RWPE2 (cell line): ENCODE measurements around the gene HSD17B11.

ENCODE experiments used
- ATAC-seq: fragments of 200-7000 bp; cut with Tn5 transposase; 3 replicates; pipeline ENCODE4 v1.9.1; 2021; ENCODE audit warnings: low read depth
- DNase-seq: peaks from one replicate; pipeline ENCODE4 v3.0.0-alpha.2; 2020; ENCODE audit warnings: low spot score
- H3K27ac ChIP-seq: fragments of 450-650 bp; 2 replicates; pipeline ENCODE4 v1.5.1; 2017; ENCODE audit warnings: mild to moderate bottlenecking; ENCODE audit not compliant: poor library complexity, severe bottlenecking
- H3K27me3 ChIP-seq: fragments of 250-450 bp; sonication (Bioruptor Pico); 2 replicates; pipeline ENCODE4 v1.5.1; 2021; ENCODE audit warnings: mild to moderate bottlenecking, moderate library complexity; ENCODE audit not compliant: insufficient read depth, poor library complexity, severe bottlenecking
- H3K36me3 ChIP-seq: fragments of 250-450 bp; sonication (Bioruptor Pico); 2 replicates; pipeline ENCODE4 v1.5.1; 2020; ENCODE audit warnings: low read depth, mild to moderate bottlenecking, moderate library complexity
- H3K4me1 ChIP-seq: fragments of 250-450 bp; sonication (Bioruptor Pico); 2 replicates; pipeline ENCODE4 v1.5.1; 2021; ENCODE audit warnings: mild to moderate bottlenecking, moderate library complexity; ENCODE audit not compliant: insufficient read depth, poor library complexity, severe bottlenecking
- H3K4me3 ChIP-seq: fragments of 250-450 bp; sonication (Bioruptor Pico); 2 replicates; pipeline ENCODE4 v1.5.1; 2021; ENCODE audit warnings: mild to moderate bottlenecking, moderate library complexity; ENCODE audit not compliant: severe bottlenecking
- H3K9me3 ChIP-seq: fragments of 250-450 bp; sonication (Bioruptor Pico); 2 replicates; pipeline ENCODE4 v1.5.1; 2021; ENCODE audit warnings: mild to moderate bottlenecking, moderate library complexity; ENCODE audit not compliant: severe bottlenecking
- TF ChIP-seq, protein P1 (sequence below): fragments of 450-650 bp; IDR thresholded peaks from one replicate; pipeline ENCODE4 v1.5.1; 2017; ENCODE audit warnings: mild to moderate bottlenecking, moderate library complexity; ENCODE audit not compliant: poor library complexity, severe bottlenecking

The HSD17B11 gene, protein sequence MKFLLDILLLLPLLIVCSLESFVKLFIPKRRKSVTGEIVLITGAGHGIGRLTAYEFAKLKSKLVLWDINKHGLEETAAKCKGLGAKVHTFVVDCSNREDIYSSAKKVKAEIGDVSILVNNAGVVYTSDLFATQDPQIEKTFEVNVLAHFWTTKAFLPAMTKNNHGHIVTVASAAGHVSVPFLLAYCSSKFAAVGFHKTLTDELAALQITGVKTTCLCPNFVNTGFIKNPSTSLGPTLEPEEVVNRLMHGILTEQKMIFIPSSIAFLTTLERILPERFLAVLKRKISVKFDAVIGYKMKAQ

DNA sequence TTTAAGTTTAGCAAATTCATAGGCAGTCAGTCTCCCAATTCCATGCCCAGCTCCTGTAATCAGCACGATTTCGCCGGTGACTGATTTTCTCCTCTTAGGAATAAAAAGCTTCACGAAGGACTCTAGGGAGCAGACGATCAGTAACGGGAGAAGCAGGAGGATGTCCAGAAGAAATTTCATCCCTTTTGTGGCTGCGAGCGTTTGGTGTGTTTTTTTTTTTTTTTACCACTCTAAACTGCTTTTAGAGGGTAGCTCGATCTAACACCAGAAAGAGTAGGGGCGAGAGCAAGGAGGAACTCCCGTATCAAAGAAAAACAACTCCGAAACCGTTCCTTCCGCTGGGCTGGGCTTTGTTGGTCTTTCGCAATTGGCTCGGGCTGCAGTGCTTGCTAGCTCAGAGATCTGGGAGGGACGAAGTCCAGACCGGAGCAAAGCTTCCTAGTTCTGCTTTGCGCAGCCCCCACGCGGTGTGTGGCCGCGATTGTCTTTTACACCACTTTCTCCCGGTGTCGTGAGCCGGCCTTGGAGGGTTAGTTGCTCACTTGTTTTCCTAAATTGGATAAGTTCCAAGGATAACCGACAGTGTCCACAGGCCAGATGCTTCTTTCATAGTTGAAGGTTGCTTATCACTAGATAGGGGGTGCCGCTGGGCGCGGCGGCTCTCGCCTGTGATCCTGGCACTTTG lies at the start of gene HSD17B11:
Gene HSD17B11 (minus strand): TSS at position 298 of the 685 bp plus-strand sequence. CDS start 118 bp downstream, at position 180.
- Histone ChIP-seq H3K4me3 (peak within 1 kb of the TSS; percentile 43), H3K9me3 (no peaks in the 10 kb centered on the region), H3K27ac (no peak within 1 kb of the TSS), H3K4me1 (peaks cover 6% of the 10 kb centered on the region), H3K27me3 (no peaks in the 10 kb centered on the region), H3K36me3 (no peaks in the 10 kb centered on the region)
- TF ChIP-seq, protein P1, sequence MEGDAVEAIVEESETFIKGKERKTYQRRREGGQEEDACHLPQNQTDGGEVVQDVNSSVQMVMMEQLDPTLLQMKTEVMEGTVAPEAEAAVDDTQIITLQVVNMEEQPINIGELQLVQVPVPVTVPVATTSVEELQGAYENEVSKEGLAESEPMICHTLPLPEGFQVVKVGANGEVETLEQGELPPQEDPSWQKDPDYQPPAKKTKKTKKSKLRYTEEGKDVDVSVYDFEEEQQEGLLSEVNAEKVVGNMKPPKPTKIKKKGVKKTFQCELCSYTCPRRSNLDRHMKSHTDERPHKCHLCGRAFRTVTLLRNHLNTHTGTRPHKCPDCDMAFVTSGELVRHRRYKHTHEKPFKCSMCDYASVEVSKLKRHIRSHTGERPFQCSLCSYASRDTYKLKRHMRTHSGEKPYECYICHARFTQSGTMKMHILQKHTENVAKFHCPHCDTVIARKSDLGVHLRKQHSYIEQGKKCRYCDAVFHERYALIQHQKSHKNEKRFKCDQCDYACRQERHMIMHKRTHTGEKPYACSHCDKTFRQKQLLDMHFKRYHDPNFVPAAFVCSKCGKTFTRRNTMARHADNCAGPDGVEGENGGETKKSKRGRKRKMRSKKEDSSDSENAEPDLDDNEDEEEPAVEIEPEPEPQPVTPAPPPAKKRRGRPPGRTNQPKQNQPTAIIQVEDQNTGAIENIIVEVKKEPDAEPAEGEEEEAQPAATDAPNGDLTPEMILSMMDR, result peak; percentile 8
- DNase-seq (peak; percentile 70), ATAC-seq (peak; percentile 98)

DNA sequence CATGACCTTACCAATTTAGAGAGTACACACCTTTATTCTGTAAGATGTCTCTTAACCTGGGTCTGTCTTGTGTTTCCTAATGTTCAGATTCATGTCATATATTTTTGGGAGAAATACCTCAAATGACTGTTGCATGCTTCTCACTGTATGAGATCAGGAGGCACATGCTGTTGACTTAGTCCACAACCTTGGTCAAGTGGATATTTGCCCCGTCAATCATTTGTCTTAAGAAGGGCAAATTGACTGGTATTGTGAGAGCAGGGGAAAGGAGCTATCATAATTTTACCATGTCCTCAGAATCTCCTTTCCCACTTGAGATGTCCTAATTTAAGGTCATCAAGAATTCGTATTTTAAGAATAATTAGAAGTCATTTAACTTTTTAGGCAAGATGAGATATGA lies 42.4 kb upstream of the HSD17B11 start:
- H3K4me3 ChIP-seq, result no peak overlapping the region
- no peak overlapping the region for H3K27ac ChIP-seq
- no peak for ATAC-seq
- no peak for DNase-seq
- H3K36me3 ChIP-seq, result peaks cover 11% of the 10 kb centered on the region
- TF ChIP-seq, protein P1, result no peak
- no peaks in the 10 kb centered on the region for H3K9me3 ChIP-seq
- H3K27me3 ChIP-seq, result no peaks in the 10 kb centered on the region
- H3K4me1 ChIP-seq, result no peaks in the 10 kb centered on the region

DNA sequence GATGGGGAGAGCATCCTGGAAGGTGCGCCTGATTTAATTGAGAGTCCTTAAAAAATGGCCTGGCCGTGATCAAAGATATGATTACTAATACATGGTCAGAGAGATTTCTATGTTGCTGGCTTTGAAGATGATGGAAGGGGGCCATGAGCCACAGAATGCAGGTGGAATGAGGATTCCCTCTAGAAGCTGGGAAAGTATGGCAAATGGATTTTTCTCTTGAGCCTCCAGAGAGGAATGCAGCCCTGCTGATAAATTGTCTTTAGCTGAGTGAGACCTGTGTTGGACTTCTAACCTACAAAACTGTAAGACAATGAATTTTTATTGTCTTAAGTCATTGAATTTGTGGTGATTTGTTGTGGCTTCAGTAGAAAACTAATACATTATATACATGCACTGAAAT lies 39.0 kb upstream of the HSD17B11 start:
- Histone ChIP-seq H3K4me3 (no peak overlapping the region), H3K27me3 (no peaks in the 10 kb centered on the region), H3K4me1 (peaks cover 7% of the 10 kb centered on the region), H3K9me3 (no peaks in the 10 kb centered on the region), H3K27ac (no peak overlapping the region), H3K36me3 (peaks cover 7% of the 10 kb centered on the region; the same call in 1 of the 2 replicates)
- DNase-seq (no peak), ATAC-seq (no peak)
- TF ChIP-seq, protein P1, result no peak

DNA sequence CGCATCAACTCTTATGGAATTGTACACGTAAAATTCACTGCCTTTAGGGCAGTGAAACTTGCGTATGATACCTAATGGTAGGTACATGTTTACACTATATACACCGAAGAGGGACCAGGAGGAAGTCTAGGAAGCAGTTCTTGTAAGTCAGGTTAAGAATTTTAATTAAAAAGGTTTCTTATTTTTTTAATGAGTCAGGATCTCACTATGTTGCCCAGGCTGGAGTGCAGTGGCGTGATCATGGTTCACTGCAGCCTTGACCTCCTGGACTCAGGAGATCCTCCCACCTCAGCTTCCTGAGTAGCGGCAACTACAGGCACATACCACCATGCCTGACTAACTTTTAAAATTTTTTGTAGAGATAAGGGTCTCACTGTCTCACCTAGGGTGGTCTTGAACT lies 38.0 kb upstream of the HSD17B11 start:
- Histone ChIP-seq H3K36me3 (peaks cover 7% of the 10 kb centered on the region; the same call in 1 of the 2 replicates), H3K4me3 (no peak overlapping the region), H3K9me3 (no peaks in the 10 kb centered on the region), H3K27me3 (no peaks in the 10 kb centered on the region), H3K4me1 (peaks cover 12% of the 10 kb centered on the region), H3K27ac (no peak overlapping the region)
- TF ChIP-seq, protein P1, result no peak
- no peak for ATAC-seq
- no peak for DNase-seq

DNA sequence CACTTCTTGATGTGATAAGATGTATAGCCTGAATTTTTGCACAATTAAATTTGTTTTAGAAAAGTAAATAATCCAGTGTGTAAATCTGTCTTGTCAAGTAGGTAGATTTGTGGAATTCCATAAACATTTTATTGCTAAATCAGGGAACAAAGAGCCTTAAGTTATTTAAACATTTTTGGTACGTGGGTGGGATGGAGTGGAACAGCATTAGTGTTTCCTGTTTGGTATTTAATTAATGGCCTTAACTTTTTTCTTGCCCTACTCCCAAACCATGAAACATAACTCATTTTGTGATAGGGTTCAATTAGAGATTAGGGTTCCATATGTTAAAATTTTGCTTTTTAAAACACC lies 36.5 kb upstream of the HSD17B11 start:
- ATAC-seq (no peak), DNase-seq (no peak)
- TF ChIP-seq, protein P1, result no peak
- H3K36me3 ChIP-seq, result peaks cover 7% of the 10 kb centered on the region; the same call in 1 of the 2 replicates
- H3K4me1 ChIP-seq, result peaks cover 22% of the 10 kb centered on the region
- no peak overlapping the region for H3K27ac ChIP-seq
- H3K9me3 ChIP-seq, result no peaks in the 10 kb centered on the region
- H3K27me3 ChIP-seq, result no peaks in the 10 kb centered on the region
- no peak overlapping the region for H3K4me3 ChIP-seq
